GM21526 (cell line): ENCODE results near the gene NDUFS6.
"Not testable (repeated sequence)": the region's sequence is repeated elsewhere in the genome, so short reads cannot be mapped to it uniquely, and the experiment has no call there.

ENCODE experiments used
- ATAC-seq: cut with Tn5 transposase; IDR thresholded peaks from one replicate; pipeline ENCODE4 v1.9.1; 2021; ENCODE audit warnings: moderate library complexity; ENCODE audit not compliant: unreplicated experiment, low FRiP score

NDUFS6 gene

DNA sequence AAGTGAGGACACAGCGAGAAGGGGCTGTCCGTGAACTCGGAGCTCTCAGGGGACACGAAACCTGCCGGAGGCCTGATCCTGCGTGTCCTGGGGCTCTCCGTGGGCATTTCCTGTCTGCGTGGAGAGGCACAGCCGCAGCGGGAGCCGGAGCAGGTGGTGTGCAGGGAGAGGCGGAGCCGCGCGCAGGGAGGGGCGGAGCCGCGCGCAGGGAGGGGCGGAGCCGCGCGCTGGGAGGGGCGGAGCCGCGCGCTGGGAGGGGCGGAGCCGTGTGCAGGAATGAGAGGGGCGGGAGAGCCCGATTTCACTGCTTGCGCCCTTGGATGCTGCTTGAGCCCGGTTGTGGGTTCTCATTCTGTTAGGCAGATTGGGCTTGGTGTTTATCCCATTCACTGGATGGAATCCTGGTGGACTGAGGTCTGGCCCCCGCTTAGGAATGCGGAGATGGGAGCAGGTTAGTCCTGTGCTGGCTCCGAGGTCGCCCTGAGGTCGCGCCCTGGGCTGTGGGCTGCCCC, 26.7 kb downstream of the NDUFS6 start:
- ATAC-seq, result no peak

DNA sequence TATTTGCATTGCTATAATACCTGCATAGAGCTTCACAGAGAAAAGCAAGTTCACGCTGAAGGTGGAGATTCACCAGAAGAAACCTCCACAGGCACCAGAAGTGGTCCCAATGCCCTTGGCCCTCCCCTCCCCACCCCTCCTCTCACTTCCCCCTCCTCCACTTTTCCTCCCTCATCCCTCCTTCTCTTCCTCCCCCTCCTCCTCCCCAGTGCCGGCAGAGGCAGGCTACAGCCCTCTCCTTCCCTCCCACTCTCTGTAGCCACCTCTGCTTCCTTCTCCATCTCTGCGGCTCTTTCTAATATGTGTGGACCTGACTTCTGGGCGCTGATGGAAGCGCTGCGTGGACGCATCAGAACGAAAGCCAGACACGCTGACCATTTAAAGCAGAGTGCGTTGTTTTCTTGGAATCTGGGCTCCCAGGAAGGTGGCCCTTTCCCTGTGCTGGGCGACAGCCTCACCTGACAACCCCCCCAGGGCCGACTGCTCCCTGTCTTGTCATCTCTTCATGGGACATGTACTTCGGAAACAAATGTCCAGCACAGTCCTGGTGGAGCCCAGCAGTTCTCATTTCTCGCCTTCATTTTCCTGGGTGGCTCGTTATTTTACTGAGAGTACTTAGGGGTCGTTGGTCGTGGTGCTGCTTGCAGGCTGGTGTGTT, 29.5 kb downstream of the NDUFS6 start:
- no peak for ATAC-seq

DNA sequence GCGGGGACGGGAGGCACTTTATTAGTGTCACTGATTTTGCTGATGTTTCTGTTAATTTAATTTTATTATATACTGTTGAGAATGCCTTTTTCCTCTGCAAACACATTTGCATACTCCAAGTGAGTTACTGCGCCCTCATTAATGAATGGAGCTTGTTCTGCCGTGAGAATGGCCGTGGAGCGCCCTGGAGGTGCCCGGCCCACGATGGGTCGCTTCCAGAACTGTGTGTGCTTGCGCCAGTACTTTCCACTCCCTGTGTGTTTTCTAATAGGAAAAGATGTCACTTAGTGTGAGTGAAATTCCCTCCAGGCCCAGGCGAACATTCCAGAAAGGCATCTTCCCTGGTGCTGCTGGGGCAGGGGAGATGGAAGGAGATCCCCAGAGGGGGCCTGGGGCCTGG, 30.1 kb downstream of the NDUFS6 start:
- ATAC-seq, result no peak

DNA sequence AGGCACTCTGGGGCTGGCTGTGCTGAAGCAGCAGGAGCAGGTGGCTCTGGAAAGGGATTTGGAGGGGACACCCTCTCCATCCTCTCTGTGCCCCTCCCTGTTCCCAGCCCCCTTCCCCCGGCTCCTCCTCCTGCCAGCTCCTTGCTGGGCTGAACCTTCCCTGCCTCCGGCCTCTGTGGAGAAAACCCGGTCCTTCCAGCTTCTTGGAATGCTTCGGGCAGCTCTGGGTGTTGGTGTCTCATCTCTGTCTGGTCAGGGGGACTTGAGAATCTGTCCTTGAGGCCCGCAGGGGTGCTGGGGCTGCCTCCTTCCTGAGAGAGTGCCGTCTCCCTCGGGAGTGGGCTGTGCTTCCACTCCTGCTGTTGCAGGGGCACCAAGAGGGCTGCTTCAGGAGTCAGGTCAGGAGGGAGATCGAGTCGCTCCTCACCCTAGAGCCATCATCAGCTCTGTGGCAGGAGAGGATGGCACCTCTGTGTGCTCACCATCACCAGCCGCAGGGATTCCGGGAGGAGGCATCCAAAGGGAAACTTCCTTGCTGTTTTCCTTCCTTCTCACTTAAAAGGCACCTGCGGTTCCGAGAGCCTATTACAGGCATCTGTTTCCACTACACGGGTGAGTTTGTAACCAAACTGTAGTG, 30.6 kb downstream of the NDUFS6 start:
- ATAC-seq, result no peak

DNA sequence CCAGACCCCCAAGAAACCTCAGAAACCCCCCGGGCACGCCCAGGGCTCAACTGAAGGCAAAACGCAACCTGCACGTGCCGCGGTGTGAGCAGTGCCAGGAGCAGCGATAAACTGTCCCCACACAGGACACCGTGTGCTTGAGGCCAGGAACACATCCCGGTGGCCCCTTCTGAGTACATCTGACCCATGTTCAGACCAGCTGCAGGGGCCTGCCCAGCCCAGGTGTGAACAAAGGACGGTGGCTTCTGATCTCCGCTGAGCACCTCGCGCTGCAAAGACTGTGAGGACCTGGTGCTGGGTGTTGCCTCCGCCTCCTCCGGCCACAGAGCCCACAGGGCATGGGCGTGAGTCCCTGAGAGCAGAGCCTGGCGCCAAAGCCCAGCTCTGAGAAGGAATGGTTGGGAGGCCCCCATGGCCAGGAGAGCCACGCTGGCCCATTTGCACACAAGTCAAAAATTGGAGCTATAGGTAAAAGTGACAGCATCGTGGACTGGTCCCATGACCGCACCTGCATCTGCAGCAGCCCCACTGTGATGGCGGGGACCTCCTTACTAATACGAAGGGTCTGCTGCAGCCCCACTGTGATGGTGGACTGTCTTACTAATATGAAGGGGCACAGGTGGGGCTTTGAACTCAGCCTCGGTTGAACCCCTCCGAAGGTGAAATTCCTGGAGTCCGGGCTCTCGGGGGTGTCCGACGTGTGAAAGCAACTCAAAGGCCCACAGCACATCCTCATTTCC, 31.5 kb downstream of the NDUFS6 start:
- no peak for ATAC-seq

DNA sequence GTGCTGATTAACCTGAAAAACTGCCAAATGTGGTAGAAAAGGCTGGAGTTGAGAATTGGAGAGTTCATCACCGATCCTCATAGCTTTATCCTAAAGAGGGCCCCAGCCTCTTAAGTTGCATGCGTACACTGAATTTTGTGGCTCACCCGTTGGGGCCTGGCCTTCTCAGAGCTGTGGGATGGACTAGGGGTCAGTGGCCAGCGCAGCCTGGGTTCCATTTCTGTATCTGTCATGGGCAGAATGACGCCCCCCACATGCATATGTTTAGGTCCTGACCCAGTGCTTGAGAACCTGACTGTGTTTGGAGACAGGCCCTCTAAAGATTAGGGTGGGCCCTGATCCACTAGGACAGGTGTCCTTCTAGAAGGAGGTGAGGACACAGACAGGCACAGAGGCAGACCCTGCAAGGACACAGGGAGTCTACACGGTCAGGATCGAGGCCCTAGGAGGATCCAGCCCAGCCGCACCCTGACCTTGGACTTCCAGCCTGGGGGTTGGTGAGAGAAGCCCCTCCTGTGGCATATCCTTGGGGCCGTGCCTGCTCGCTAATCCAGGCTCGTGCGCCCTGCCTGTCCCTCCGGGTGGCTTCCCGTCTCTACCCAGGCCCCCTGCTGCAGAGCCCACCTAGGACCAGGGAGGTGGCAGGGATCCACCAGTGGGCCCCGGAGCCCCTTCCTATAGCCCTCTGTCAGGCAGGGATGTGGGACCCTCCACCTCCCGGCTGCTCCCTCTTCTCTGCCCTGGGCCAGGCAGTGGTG, 32.2 kb downstream of the NDUFS6 start:
- no peak for ATAC-seq

DNA sequence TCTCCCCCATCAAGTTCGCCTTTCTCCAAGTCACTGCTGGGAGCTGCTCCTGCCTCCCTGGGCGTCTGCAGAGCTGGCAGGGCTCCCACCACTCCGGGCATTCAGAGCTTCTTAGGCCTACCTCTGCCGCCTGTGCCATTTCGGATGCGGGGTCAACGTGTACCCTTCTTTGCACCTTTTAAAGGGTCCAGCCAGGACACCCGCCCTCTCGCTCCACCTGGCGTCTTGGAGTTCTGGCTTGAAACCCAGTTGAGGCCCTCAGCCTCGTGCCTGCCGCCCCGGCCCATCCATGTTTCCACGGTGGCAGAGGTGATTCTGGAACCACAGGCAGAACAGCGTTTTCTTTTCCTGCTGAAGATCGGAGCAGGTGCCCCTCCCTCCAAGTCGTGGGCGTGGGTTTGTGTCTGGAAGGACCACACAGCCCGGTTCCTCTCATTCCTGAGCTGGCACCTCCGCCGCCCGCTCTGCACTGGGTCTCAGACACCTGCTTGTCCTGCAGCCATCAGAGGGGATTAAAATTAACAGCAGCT, 32.9 kb downstream of the NDUFS6 start:
- no peak for ATAC-seq

DNA sequence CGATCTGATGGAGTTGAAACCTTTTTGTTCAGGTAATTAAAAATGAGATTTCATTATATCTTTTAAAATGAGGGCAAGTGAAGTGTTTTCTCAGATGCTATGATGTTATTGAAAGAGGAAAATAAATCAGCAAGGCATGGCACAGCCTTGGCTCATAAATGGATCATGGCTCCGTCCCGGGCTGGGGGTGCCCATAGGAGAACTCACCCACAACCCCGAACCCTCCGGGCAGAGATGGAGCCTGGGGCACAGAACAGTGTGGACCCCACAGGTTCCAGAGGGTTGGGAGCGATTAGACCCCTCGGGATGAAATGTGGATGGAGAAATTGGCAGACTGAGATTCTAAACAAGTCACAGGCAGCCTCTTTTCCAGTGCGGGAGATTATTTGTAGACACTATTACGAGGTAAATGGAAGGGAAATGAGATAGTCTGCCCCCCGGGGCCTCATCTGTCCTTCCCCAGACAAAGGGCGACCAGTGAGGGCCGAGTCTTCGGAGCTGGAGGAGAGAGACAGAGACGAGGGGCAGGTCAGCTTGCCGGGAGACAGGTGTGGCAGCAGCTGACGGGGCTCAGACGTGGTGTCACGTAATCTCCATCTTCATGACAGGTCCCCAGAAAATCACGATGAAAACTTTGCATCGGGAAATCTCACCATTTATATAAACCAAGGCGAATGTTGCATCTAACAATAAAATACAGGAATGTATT, 33.7 kb downstream of the NDUFS6 start:
- no peak for ATAC-seq

DNA sequence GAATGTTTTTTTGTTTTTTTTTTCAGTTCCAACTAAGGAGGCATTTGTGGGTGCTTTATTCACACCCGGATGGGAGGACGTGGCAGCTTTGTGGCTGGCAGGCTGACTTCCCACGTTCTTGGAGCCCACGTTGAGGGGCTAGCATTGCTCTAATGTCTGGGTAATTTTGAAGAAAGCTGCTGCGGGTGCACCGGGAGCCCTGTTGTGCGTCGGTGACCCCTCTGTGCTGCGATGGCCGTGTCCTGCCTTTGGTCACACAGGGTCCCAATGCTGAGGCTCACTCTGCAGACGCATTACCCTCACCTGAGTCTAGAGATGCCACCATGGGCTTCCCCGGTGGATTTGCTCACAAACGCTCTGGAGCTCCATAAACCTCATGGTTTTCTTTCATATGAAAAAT, 34.2 kb downstream of the NDUFS6 start:
- no peak for ATAC-seq

DNA sequence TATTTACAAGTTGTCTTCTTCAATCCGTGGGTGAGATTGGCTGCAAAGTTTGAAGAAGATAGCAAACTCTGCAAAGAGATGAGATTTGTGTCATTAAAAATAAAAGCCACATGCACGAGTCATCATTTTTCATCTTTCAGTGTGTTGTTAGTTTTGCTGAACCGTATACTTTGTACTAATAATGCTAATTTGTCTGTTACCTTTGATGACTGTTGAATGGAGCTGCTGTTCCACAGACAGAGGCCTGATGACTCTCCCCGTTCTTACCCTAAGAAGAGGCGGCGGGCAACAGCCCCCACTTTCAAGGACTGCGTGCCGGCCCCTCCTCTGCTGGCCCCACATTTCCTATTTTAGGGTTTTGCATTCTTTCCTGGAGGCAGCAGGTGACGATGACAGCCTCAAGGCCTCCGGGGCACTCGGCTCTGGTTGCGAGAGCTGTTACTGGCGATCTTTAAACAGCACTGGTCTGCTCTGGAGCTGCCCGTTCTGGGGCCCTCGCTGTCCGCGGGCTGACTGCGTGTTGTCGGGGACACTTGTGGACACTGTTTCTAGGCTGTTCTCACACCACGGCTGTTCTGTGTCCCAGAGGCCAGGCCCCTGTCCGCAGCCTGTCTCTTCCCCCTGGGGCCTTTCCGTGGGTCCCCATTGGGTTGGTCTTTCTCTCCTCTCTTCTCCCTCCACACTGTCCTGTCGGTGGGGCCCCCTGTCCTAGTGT, 35.1 kb downstream of the NDUFS6 start:
- no peak for ATAC-seq

DNA sequence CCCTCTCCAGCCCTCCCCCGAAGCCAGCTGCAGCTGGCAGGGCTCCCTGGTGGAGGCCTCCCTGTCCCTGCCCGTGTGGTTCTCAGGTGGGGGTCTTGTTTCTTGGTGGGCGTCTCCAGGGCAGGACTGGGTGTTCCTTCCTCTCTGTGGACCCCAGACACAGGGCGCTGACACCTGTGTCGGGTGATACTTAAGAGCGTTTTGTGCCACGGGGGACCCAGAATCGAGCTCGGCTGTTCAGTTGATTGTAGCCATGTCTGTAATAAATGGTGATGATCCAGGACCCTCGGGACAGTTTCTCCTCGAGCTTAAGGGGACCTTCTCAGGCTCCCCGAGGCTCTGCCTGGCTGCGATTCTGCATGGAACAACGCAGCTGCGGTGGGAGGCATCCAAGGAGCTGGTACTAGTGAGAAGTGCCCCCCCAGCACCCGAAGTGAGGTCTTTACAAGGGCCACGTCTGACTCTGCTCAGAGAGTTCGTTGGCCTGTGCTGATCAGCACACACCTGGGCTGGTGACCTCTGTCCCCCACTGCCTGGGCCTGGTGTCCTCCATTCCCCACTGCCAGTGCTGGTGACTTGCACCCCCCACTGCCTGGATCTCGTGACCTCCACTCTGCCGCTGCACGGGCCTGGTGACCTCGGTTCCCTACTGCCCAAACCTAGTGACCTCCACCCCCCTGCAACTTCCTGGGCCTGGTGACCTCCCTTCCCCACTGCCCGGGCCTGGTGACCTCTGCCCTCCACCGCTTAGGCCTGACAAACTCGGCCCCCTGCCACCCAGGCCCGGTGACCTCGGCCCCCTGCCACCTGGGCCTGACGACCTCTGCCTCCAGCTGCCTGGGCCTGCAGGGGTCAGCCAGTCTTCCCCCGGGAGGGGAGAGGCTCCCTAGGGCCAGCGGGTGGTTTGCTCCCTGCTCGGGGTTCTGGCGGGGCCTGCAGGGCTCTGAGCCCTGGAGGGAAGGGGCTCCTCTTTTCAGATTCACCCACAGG, 36.0 kb downstream of the NDUFS6 start:
- no peak for ATAC-seq

DNA sequence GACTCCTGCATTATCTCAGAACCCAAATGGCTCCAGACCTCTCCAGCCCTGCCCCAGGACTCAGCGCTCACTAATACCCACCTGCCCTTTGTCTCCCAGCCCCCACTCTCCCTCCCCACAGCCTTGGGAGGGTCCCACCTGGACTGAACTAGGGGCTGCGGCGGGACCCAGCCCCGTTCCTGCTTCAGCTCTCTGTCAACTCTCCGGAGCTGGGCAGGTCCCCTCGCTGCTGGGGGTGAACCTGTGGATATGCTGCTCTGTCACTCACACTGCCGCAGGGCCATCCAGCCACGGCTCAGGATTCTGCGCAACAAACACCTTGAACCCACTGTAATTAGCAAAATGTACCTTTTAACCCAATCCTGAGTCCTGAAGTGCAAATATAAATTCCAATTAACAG, 36.8 kb downstream of the NDUFS6 start:
- ATAC-seq, result no peak

DNA sequence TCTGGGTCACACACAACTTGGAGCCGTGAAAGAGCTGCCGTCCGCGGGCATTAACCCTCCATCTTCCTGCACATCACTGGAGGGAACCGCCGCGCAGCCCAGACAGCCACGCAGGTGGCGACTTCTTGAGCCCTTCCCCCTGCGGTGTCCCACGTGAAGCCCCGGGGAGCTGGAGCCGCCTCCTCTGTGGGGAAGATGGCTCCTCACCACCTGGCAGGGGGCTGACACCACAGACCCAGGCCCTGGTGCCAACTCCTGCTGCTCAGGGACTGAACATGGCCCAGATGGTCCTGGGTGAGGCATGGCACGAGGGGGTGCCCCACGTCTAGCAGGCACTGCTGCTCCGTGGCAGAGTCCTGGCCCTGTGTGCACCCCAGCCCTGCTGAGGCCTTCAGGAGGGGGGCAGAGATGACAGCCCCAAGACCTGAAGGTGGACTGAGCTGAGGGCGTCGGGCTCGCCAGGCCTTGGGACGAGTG, 38.9 kb downstream of the NDUFS6 start:
- ATAC-seq, result no peak

DNA sequence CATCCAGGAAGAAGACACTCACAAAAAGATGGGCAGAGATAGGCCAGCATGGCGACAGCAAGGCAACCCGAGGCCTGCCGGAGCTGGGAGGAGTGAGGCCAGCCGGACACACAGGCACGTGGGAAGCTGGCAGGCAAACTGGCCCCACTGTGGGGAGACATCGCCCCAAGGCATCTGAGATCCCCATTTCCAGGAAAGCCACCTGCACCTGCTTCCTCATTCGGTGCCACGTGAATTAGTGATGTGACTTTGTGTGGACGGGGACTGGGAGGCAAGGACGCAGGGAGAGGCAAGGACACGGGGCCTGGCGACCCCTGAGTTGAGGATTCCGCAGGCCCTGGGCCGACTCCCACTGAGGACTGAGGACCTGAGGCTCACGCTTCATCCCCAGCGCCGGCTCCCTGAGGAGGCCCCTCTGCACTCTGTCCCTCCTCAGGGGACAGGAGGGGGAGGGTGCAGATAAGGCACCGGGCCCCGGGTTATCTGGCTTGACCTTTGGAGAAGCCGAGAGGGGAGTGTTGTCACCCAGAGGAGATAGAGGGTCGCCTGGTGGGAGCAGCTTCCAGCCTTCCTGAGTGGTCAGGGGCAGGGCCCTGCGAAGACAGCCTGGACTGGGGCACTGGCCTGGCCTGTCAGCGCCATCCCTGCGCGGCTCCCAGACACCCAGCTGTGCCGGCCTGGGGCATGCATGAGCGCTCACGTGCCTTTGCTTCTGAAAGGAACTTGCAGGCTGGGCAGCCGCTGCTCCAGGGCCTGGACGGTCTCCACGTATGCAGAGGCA, 39.7 kb downstream of the NDUFS6 start:
- no peak for ATAC-seq

DNA sequence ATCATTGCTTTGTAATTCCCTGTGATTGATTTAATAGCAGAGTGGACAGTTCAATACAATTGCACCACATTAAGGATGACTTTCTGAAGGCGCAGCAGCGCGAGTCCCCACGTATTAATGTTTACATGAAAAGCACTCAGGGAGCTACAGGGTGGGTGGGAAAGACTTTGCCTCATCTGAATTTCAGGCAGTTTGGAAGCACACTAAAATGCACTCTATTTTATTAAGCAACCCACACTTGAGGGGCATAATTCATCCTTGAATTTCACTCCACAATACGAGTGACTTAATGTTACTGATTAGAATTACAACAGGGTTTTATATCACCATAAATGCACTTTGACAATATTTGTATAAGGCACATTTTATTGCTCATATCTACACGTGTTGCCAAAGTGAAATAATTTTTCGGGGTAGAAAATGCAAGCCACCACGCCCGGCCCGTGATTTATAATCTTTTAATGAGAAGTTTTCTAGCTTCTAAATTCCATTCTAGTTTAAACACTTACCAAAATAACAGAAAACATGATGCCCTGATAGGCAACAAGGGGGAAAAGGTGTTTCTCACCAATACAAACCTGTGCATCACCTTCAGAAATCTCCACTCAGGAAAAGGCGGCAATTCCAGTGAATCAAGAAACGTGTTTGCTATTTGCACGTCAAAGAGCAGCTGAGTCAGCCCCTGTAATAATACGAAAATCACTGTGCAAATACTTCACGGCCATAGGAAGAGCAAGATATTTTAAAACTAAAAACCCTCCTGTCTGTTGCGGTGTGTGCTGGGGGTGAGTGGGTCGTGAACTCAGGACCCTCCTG, 41.0 kb downstream of the NDUFS6 start:
- ATAC-seq, result no peak

DNA sequence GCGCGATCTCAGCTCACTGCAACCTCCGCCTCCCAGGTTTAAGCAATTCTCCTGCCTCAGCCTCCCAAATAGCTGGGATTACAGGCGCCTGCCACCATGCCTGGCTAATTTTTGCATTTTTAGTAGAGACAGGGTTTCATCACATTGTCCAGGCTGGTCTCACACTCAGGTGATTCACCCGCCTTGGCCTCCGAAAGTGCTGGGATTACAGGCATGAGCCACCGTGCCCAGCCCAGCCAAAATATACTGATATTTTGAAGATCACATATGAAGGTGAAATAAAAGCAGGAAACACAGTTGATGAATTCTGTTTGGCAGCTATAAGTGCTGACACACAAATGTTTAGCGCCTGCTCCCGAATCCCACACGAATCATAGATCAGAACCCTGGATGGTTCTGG, 42.6 kb downstream of the NDUFS6 start:
- not testable (repeated sequence) for ATAC-seq
